DND-41 (cell line): Measurements from ENCODE around the gene FBXL13.
"Not testable (repeated sequence)": the region's sequence is repeated elsewhere in the genome, so short reads cannot be mapped to it uniquely, and the experiment has no call there.

Experiments
- EZH2 ChIP-seq: IDR thresholded peaks from 3 replicates; pipeline ENCODE4 v1.6.1; 2012; ENCODE audit warnings: borderline replicate concordance, low read depth, mild to moderate bottlenecking, moderate library complexity, low read length, inconsistent platforms; ENCODE audit not compliant: severe bottlenecking
- TF ChIP-seq, protein P1 (sequence below): IDR thresholded peaks from 2 replicates; pipeline ENCODE4 v1.5.1; 2012; ENCODE audit warnings: borderline replicate concordance, low read length, moderate library complexity, mild to moderate bottlenecking; ENCODE audit not compliant: poor library complexity, severe bottlenecking; ENCODE audit errors: extremely low read depth

DNA sequence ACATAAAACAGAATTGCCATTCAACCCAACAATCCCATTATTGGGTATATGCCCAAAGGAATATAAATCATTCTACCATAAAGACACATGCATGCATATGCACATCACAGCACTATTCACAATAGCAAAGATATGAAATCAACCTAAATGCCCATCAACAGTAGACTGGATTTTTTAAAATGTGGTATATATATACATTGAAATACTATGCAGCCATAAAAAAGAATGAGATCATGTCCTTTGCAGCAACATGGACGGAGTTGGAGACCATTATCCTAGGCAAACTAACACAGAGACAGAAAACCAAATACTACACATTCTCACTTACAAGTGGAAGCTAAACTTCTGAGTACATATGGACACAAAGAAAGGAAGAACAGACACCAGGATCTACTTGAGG is 51.0 kb downstream of the FBXL13 start:
- TF ChIP-seq, protein P1, sequence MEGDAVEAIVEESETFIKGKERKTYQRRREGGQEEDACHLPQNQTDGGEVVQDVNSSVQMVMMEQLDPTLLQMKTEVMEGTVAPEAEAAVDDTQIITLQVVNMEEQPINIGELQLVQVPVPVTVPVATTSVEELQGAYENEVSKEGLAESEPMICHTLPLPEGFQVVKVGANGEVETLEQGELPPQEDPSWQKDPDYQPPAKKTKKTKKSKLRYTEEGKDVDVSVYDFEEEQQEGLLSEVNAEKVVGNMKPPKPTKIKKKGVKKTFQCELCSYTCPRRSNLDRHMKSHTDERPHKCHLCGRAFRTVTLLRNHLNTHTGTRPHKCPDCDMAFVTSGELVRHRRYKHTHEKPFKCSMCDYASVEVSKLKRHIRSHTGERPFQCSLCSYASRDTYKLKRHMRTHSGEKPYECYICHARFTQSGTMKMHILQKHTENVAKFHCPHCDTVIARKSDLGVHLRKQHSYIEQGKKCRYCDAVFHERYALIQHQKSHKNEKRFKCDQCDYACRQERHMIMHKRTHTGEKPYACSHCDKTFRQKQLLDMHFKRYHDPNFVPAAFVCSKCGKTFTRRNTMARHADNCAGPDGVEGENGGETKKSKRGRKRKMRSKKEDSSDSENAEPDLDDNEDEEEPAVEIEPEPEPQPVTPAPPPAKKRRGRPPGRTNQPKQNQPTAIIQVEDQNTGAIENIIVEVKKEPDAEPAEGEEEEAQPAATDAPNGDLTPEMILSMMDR = not testable (repeated sequence)
- TF ChIP-seq EZH2 = not testable (repeated sequence)
